Ovary (tissue), 9 donors: ENCODE measurements around the gene ANKS1B. TPM values are rescaled to one million over a fixed set of nuclear protein-coding genes. Genes with fewer than 3 reads are reported as not detected.
"Not testable (repeated sequence)": the region's sequence is repeated elsewhere in the genome, so short reads cannot be mapped to it uniquely, and the experiment has no call there.

Experiments
- DNase-seq, 5 donors: peaks; one replicate each; pipeline ENCODE4 v3.0.0-alpha.2; 2019 to 2020
- H3K27ac ChIP-seq, 2 donors: fragments of 200-600 bp; one replicate each; pipeline versions ENCODE4 v1.5.1 to v1.8.0; 2019 to 2022
- H3K27me3 ChIP-seq: fragments of 200-600 bp; one replicate; pipeline ENCODE4 v1.8.0; 2022
- H3K36me3 ChIP-seq: fragments of 200-600 bp; sonication (generic); one replicate; pipeline ENCODE4 v1.5.1; 2019
- H3K4me1 ChIP-seq: one replicate; pipeline ENCODE4 v1.8.1; 2013; ENCODE audit warnings: mild to moderate bottlenecking, moderate library complexity; ENCODE audit not compliant: insufficient read depth
- H3K4me3 ChIP-seq: fragments of 200-600 bp; sonication (generic); one replicate; pipeline ENCODE4 v1.5.1; 2017
- H3K9me3 ChIP-seq, 2 donors: fragments of 200-600 bp in 1 of 2; sonication (generic) in 1 of 2; one replicate each; pipeline versions ENCODE4 v1.5.1 to v1.8.1; 2013 to 2019; ENCODE audit warnings: mild to moderate bottlenecking in 1 of 2, moderate library complexity in 1 of 2
- CTCF ChIP-seq, 3 donors: fragments of 450-650 bp in 2 of 3; fragments of 200-600 bp in 1 of 3; IDR thresholded peaks; one replicate each; pipeline versions ENCODE4 v1.5.1 to v1.8.0; 2016 to 2022; ENCODE audit warnings: antibody characterized with exemption in 3 of 3, mild to moderate bottlenecking in 1 of 3
- EP300 ChIP-seq: sonication (generic); formaldehyde crosslinking; IDR thresholded peaks from one replicate; pipeline ENCODE4 v1.6.1; 2017; ENCODE audit warnings: antibody characterized with exemption
- POLR2A ChIP-seq: fragments of 450-650 bp; IDR thresholded peaks from one replicate; pipeline ENCODE4 v1.6.1; 2017; ENCODE audit warnings: antibody characterized with exemption, mild to moderate bottlenecking, moderate library complexity
- WGBS, 3 donors: extraction: QIAGEN DNeasy Blood & Tissue Kit in 1 of 3; methylation state at CpG; one replicate each; pipeline versions ENCODE4 v1.1.5 to v1.1.7; 2013 to 2017; 5-methylcytosine and 5-hydroxymethylcytosine counted together
- intact Hi-C, 4 donors: fragments of 100-400 bp; cut with DNase I; formaldehyde crosslinking; loops; one replicate each; pipeline versions ENCODE4 v1.11.0 to v1.15.1; 2022 to 2023
- polyA plus RNA-seq, 2 donors: library from polyadenylated mRNA; stranded (reverse); fragments of 200-250 nt in 1 of 2; fragments of 350-450 nt in 1 of 2; fragmentation: Illumina TruSeq in 1 of 2; extraction: RNeasy Lipid Tissue Mini Kit (QIAGEN cat#74804) in 1 of 2; gene quantifications; one replicate each; pipeline ENCODE4 v1.2.3, GENCODE V29; 2013 to 2014
- total RNA-seq, 7 donors: library from RNA; depleted of rRNA in 2 of 7; stranded (reverse); fragments of >200 nt in 2 of 7; fragmentation: NEBNext Ultra II Directional in 3 of 7; extraction: Animal tissue kit (Norgen Biotek cat#: 25700) in 3 of 7; gene quantifications; one replicate each; pipeline versions ENCODE4 v1.1.0 to v1.2.4, GENCODE V29; 2016 to 2023
- donor health status: DM: no; HTN: no; CAD: no; lungs with moderate emphysema.
- donor health status: DM: no; HTN: no; CAD: no.
- donor health status: Bipolar disorder and iron deficiency.
- donor health status: DM: yes; HTN: yes; CAD: no.
- donor health status: DM: no; HTN: no; CAD: no.
- donor health status: DM: yes; HTN: yes; CAD: no.

Gene ANKS1B
- total and polyA plus RNA-seq, 9 donors, result 0.80 to 34.9 (median 7.7) TPM

DNA sequence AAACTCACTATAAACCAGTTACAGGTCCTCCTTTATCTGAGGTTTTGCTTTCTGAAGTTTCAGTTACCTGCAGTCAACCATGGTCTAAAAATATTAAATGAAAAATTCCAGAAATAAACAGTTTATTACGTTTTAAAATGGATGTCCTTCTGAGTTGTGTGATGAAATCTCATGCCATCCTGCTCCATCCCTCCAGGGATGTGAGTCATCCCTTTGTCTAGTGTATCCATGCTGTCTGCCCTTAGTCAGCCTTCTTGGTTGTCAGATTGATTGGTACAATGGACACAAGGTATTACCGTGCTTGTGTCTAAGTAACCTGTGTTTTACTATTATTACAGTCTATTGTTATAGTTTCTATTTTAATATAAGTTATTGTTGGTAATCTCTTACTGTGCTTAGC, 1011.3 kb downstream of the ANKS1B start:
- no peak overlapping the region for H3K27ac ChIP-seq
- H3K36me3 ChIP-seq, result no peaks in the 10 kb centered on the region
- WGBS, 3 donors, result 75 to 85% (median 81%) methylated on average over 2 of the region's 2 CpGs
- no peak for DNase-seq
- no peaks in the 10 kb centered on the region for H3K27me3 ChIP-seq
- TF ChIP-seq POLR2A (no peak), CTCF (IDR thresholded peaks at IDR 0.05) (no peak), EP300 (no peak)
- intact Hi-C loops, result no loop called here
- H3K4me3 ChIP-seq, result no peak overlapping the region
- no peaks in the 10 kb centered on the region for H3K9me3 ChIP-seq
- no peaks in the 10 kb centered on the region for H3K4me1 ChIP-seq

DNA sequence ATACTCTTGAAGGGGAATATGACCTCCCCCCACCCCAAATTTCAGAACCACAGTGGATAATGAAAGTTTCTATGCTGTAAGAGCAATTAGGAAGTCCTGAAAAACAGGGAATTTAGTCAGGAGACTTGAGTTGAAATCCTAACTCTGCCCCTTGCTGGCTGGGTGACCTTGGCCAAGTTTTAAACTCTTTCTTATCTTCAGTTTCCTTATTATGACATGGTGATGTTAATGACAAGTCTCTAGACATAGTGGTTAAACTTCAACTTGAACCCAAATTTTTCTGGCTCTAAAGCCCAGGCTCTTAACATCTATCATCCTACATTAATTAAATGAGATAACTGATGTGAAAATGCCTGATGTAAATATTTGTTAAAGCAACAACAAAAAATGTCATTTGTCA, 1013.8 kb downstream of the ANKS1B start:
- TF ChIP-seq EP300, result no peak
- TF ChIP-seq CTCF (IDR thresholded peaks at IDR 0.05), result no peak
- no peak for TF ChIP-seq POLR2A

GRCh38 chr12:98970210-98970609, 1014.5 kb downstream of the ANKS1B start:
- H3K4me3 ChIP-seq, result no peak overlapping the region
- intact Hi-C loops, result no loop called here
- TF ChIP-seq EP300, result no peak
- no peak for TF ChIP-seq CTCF (IDR thresholded peaks at IDR 0.05)
- no peak for TF ChIP-seq POLR2A
- no peak for DNase-seq
- H3K9me3 ChIP-seq, result no peaks in the 10 kb centered on the region
- no peaks in the 10 kb centered on the region for H3K4me1 ChIP-seq
- H3K27ac ChIP-seq, result no peak overlapping the region
- no peaks in the 10 kb centered on the region for H3K27me3 ChIP-seq
- no peaks in the 10 kb centered on the region for H3K36me3 ChIP-seq

More for the DNA sequence above, 1013.8 kb downstream of the ANKS1B start:
- Histone ChIP-seq H3K36me3 (no peaks in the 10 kb centered on the region), H3K27ac (no peak overlapping the region), H3K27me3 (no peaks in the 10 kb centered on the region), H3K9me3 (no peaks in the 10 kb centered on the region), H3K4me3 (no peak overlapping the region), H3K4me1 (no peaks in the 10 kb centered on the region)
- DNase-seq, result no peak
- intact Hi-C loops, result no loop called here

GRCh38 chr12:98968896-98969295, 1015.8 kb downstream of the ANKS1B start:
- whole genome bisulfite sequencing, 3 donors, result 42 to 63% (median 59%) methylated on average over 2 of the region's 2 CpGs
- Histone ChIP-seq H3K27me3 (no peaks in the 10 kb centered on the region), H3K4me1 (no peaks in the 10 kb centered on the region), H3K9me3 (no peaks in the 10 kb centered on the region), H3K4me3 (no peak overlapping the region), H3K36me3 (no peaks in the 10 kb centered on the region), H3K27ac (no peak overlapping the region)
- TF ChIP-seq CTCF (IDR thresholded peaks at IDR 0.05) (no peak), POLR2A (no peak), EP300 (no peak)
- intact Hi-C loops, result no loop called here
- DNase-seq, result no peak

DNA sequence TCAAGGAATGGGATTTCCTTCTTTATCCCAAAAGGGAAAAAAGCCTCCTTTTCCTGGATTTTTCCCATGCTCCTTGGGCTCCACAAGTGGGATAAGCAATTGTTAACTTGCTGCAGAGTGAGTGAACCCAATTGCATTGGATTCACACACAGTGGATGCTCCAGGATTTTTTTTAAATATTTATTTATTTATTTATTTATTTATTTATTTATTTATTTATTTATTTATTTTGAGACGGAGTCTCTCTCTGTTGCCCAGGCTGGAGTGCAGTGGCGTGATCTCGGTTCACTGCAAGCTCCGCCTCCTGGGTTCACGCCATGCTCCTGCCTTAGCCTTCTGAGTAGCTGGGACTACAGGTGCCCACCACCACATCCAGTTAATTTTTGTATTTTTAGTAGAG, 1027.6 kb downstream of the ANKS1B start:
- DNase-seq, H3K27me3 ChIP-seq, H3K9me3 ChIP-seq, H3K36me3 ChIP-seq, intact Hi-C loops, H3K27ac ChIP-seq, H3K4me1 ChIP-seq, H3K4me3 ChIP-seq: not testable (repeated sequence)
- 82 to 95% (median 91%) methylated on average over 5 of the region's 5 CpGs for WGBS, 3 donors
